PC-9 (cell line): ENCODE data around the gene SPINK13. TPM values are rescaled to one million over a fixed set of nuclear protein-coding genes. Genes with fewer than 3 reads are reported as not detected.
A peak's percentile ranks its signal among the peaks of the same experiment; 100 is the strongest.

Experiments
- BruUV-seq: library from RNA; stranded (reverse); fragments of 400-500 nt; replicated peaks from 2 replicates; lab custom pipeline; 2021; lab: Mats Ljungman, UMichigan
- CTCF ChIA-PET: fragments of 300-600 bp; sonication (Branson Sonifier 250); formaldehyde crosslinking; loops from one replicate; lab custom pipeline; 2022; ENCODE audit warnings: antibody characterized with exemption; lab: Charles Lee
- POLR2A ChIA-PET: fragments of 300-600 bp; sonication (Branson Sonifier 250); formaldehyde crosslinking; loops from one replicate; lab custom pipeline; 2022; ENCODE audit warnings: antibody characterized with exemption; ENCODE audit not compliant: unreplicated experiment; lab: Charles Lee
- DNase-seq, 2 experiments: peaks; one replicate each; pipeline versions ENCODE4 v3.0.0 to v3.0.0-alpha.2; 2015 to 2022; ENCODE audit warnings: mixed read lengths in 1 of 2
- H2AFZ ChIP-seq: fragments of 200-600 bp; sonication (generic); 2 replicates; pipeline ENCODE4 v1.8.1; 2017; ENCODE audit warnings: antibody characterized with exemption
- H3F3A ChIP-seq: fragments of 200-600 bp; sonication (generic); 2 replicates; pipeline ENCODE4 v1.8.1; 2017; ENCODE audit warnings: antibody characterized with exemption, mild to moderate bottlenecking, low read depth; ENCODE audit not compliant: insufficient read depth
- H3K27ac ChIP-seq: fragments of 200-600 bp; sonication (generic); 2 replicates; pipeline ENCODE4 v1.6.1; 2016; ENCODE audit warnings: mixed run types
- H3K27me3 ChIP-seq: fragments of 200-600 bp; sonication (generic); 2 replicates; pipeline ENCODE4 v1.6.1; 2016; ENCODE audit warnings: low read depth, mixed run types; ENCODE audit not compliant: insufficient read depth
- H3K36me3 ChIP-seq: fragments of 200-600 bp; sonication (generic); 2 replicates; pipeline ENCODE4 v1.6.1; 2016; ENCODE audit warnings: low read depth, mixed run types
- H3K4me1 ChIP-seq: fragments of 200-600 bp; sonication (generic); replicated peaks from 2 replicates; pipeline ENCODE4 v1.6.1; 2016; ENCODE audit warnings: mixed run types; ENCODE audit not compliant: insufficient read depth
- H3K4me2 ChIP-seq: fragments of 200-600 bp; sonication (generic); 2 replicates; pipeline ENCODE4 v1.6.1; 2017; ENCODE audit warnings: mixed run types
- H3K4me3 ChIP-seq: fragments of 200-600 bp; sonication (generic); 2 replicates; pipeline ENCODE4 v1.6.1; 2016; ENCODE audit warnings: mixed run types
- H3K79me2 ChIP-seq: fragments of 200-600 bp; sonication (generic); 2 replicates; pipeline ENCODE4 v1.6.1; 2017; ENCODE audit warnings: low read depth, mixed run types
- H3K9me2 ChIP-seq: fragments of 200-600 bp; sonication (generic); 2 replicates; pipeline ENCODE4 v1.8.1; 2017; ENCODE audit warnings: mild to moderate bottlenecking; ENCODE audit not compliant: insufficient read depth
- H3K9me3 ChIP-seq: fragments of 200-600 bp; sonication (generic); 2 replicates; pipeline ENCODE4 v1.8.1; 2016; ENCODE audit warnings: low read depth; ENCODE audit not compliant: insufficient read depth
- H4K20me1 ChIP-seq: fragments of 200-600 bp; sonication (generic); 2 replicates; pipeline ENCODE4 v1.8.1; 2017; ENCODE audit not compliant: insufficient read depth
- CTCF ChIP-seq: fragments of 200-600 bp; sonication (generic); conservative IDR thresholded peaks from 2 replicates; pipeline ENCODE4 v1.6.1; 2017; ENCODE audit warnings: mixed run types, antibody characterized with exemption, mild to moderate bottlenecking, moderate library complexity
- EZH2 ChIP-seq: fragments of 200-600 bp; sonication (generic); IDR thresholded peaks from 2 replicates; pipeline ENCODE4 v1.8.0; 2017; ENCODE audit warnings: antibody characterized with exemption, low read depth
- intact Hi-C: fragments of 100-400 bp; cut with micrococcal nuclease; formaldehyde crosslinking; loops from one replicate; pipeline ENCODE4 v1.10.0; 2022; ENCODE audit not compliant: unreplicated experiment
- total RNA-seq: library from RNA; stranded (reverse); gene quantifications from 2 replicates; pipeline ENCODE4 v1.2.3, GENCODE V29; 2021

The SPINK13 gene
- total RNA-seq, 1 experiment from 2014 or later: not detected

DNA sequence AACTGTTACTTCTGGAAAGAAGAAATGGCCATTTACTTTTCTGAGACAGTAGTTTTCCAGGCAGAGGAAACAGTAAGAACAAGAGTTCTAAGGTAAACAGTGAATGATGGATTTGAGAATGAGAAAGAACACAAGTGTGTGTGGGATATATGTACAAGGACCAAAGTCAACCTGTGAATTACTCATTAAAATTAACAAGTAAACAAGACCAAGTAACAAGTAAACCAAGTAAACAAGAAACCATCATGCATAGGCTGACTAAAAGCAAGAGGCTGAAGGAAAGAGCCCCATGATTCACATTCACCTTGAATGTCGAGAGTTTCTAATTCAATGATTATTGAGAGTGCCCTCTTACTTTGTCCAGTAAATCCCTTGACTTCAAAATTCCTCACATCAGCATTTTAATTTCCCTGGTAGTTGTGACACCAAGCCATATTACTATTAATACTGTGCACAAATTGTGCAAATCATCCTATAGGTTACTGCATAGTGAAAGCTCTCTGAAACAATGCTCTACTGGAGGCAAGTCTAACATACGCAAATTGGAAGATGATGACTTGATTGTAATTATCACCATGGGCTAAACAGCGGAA is 40.1 kb upstream of the SPINK13 start:
- CTCF ChIA-PET: no interaction called here
- H3K9me3 ChIP-seq: no peaks in the 10 kb centered on the region
- TF ChIP-seq EZH2 (no peak), CTCF (no peak)
- H2AFZ ChIP-seq: no peak overlapping the region
- H3K36me3 ChIP-seq: no peaks in the 10 kb centered on the region
- no peak for DNase-seq
- H3K27ac ChIP-seq: no peak overlapping the region
- H3K4me2 ChIP-seq: no peak overlapping the region
- H3K4me3 ChIP-seq: no peak overlapping the region
- no peaks in the 10 kb centered on the region for H3K27me3 ChIP-seq
- intact Hi-C loops: no loop called here
- no peaks in the 10 kb centered on the region for H3K9me2 ChIP-seq
- H3K79me2 ChIP-seq: no peaks in the 10 kb centered on the region
- POLR2A ChIA-PET: no interaction called here
- no peaks in the 10 kb centered on the region for H3K4me1 ChIP-seq
- H3F3A ChIP-seq: no peaks in the 10 kb centered on the region
- no peaks in the 10 kb centered on the region for H4K20me1 ChIP-seq
- no TSS peak for BruUV-seq

- intact Hi-C loops: no loop called here
- DNase-seq: no peak
- CTCF ChIA-PET: no interaction called here
- BruUV-seq: no TSS peak
- H3K9me2 ChIP-seq: no peaks in the 10 kb centered on the region
- peak overlapping the region; percentile 64 for H3K4me2 ChIP-seq
- TF ChIP-seq CTCF: no peak
- no peak for TF ChIP-seq EZH2
- no peaks in the 10 kb centered on the region for H4K20me1 ChIP-seq
- H2AFZ ChIP-seq: peak overlapping the region; percentile 80
- no peaks in the 10 kb centered on the region for H3K9me3 ChIP-seq
- H3K27ac ChIP-seq: no peak overlapping the region
- H3K79me2 ChIP-seq: no peaks in the 10 kb centered on the region
- no peaks in the 10 kb centered on the region for H3K36me3 ChIP-seq
- no peaks in the 10 kb centered on the region for H3F3A ChIP-seq
- H3K4me1 ChIP-seq: no peaks in the 10 kb centered on the region
- peak overlapping the region; percentile 53; the same call in 1 of the 2 replicates for H3K4me3 ChIP-seq
- POLR2A ChIA-PET: no interaction called here
- no peaks in the 10 kb centered on the region for H3K27me3 ChIP-seq
Observed at GRCh38 chr5:148229840-148230239, 38.8 kb upstream of the SPINK13 start.

DNA sequence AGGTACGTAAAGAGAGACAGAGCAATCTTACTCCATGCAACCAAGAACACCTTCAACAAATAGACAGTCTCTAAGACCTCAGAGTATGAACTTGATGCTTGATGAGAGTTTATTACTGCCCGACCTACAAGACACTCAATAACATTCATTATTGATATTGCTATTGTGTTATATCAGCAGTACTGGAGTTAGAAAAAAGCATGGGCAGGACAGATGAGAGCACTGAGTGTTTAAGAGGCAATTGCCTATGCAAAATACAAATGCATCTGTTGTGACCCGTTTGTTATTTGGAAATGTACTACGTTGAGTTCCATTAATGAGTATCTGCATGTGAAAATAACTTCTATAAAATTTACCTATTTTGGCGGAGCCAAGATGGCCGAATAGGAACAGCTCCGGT is 38.4 kb upstream of the SPINK13 start:
- no peak for TF ChIP-seq CTCF
- no peak for TF ChIP-seq EZH2
- no peaks in the 10 kb centered on the region for H3K36me3 ChIP-seq
- intact Hi-C loops: no loop called here
- H3K27ac ChIP-seq: no peak overlapping the region
- ChIA-PET POLR2A (no interaction called here), CTCF (no interaction called here)
- no peaks in the 10 kb centered on the region for H3F3A ChIP-seq
- no peaks in the 10 kb centered on the region for H3K9me2 ChIP-seq
- no peak for DNase-seq
- H2AFZ ChIP-seq: peak overlapping the region; percentile 80
- no peaks in the 10 kb centered on the region for H3K4me1 ChIP-seq
- peak overlapping the region; percentile 53 for H3K4me3 ChIP-seq
- no peaks in the 10 kb centered on the region for H3K79me2 ChIP-seq
- peak overlapping the region; percentile 64 for H3K4me2 ChIP-seq
- H3K9me3 ChIP-seq: no peaks in the 10 kb centered on the region
- no TSS peak for BruUV-seq
- H4K20me1 ChIP-seq: no peaks in the 10 kb centered on the region
- no peaks in the 10 kb centered on the region for H3K27me3 ChIP-seq
